Gastroesophageal sphincter (tissue), 4 donors: Measurements from ENCODE around the gene ABI1. TPM values are rescaled to one million over a fixed set of nuclear protein-coding genes. Genes with fewer than 3 reads are reported as not detected.
"Not testable (repeated sequence)": the region's sequence is repeated elsewhere in the genome, so short reads cannot be mapped to it uniquely, and the experiment has no call there.

Experiments used
- ATAC-seq: fragments of 150-250 bp; one replicate; pipeline ENCODE4 v1.9.1; 2016; ENCODE audit warnings: mild to moderate bottlenecking, moderate library complexity
- H3K27ac ChIP-seq, 4 donors: fragments of 200-600 bp; sonication (generic) in 3 of 4; 1 replicate in 3 of 4; 2 replicates in 1 of 4; pipeline ENCODE4 v1.5.1; 2016 to 2019
- H3K27me3 ChIP-seq: fragments of 200-600 bp; sonication (generic); one replicate; pipeline ENCODE4 v1.5.1; 2019
- H3K36me3 ChIP-seq, 2 donors: fragments of 200-600 bp; sonication (generic); one replicate each; pipeline ENCODE4 v1.5.1; 2019; ENCODE audit warnings: control low read depth in 1 of 2
- H3K4me1 ChIP-seq, 3 donors: fragments of 200-600 bp; sonication (generic); 1 replicate in 2 of 3; 2 replicates in 1 of 3; pipeline ENCODE4 v1.5.1; 2016 to 2019; ENCODE audit warnings: control low read depth in 2 of 3
- H3K4me3 ChIP-seq, 2 donors: fragments of 200-600 bp; sonication (generic); one replicate each; pipeline ENCODE4 v1.5.1; 2019; ENCODE audit warnings: mild to moderate bottlenecking in 1 of 2, moderate library complexity in 1 of 2
- H3K9me3 ChIP-seq, 3 donors: fragments of 200-600 bp; sonication (generic); one replicate each; pipeline ENCODE4 v1.5.1; 2017 to 2019; ENCODE audit warnings: control low read depth in 2 of 3
- CTCF ChIP-seq, 4 experiments: fragments of 200-600 bp in 2 of 4; fragments of 450-650 bp in 2 of 4; sonication (generic) in 1 of 4; IDR thresholded peaks; one replicate each; pipeline ENCODE4 v1.5.1; 2017 to 2019; ENCODE audit warnings: antibody characterized with exemption in 4 of 4, mild to moderate bottlenecking in 2 of 4, moderate library complexity in 2 of 4
- EP300 ChIP-seq: sonication (generic); formaldehyde crosslinking; IDR thresholded peaks from one replicate; pipeline ENCODE4 v1.6.1; 2017; ENCODE audit warnings: antibody characterized with exemption, mild to moderate bottlenecking
- POLR2A ChIP-seq, 2 donors: fragments of 450-650 bp; IDR thresholded peaks; one replicate each; pipeline ENCODE4 v1.6.1; 2017; ENCODE audit warnings: antibody characterized with exemption in 2 of 2, mild to moderate bottlenecking in 2 of 2, moderate library complexity in 1 of 2
- POLR2AphosphoS5 ChIP-seq: sonication (generic); formaldehyde crosslinking; IDR thresholded peaks from one replicate; pipeline ENCODE4 v1.6.1; 2017; ENCODE audit warnings: antibody characterized with exemption
- WGBS, 2 donors: methylation state at CpG; one replicate each; pipeline ENCODE4 v1.1.5; 2018; ENCODE audit warnings: low coverage in 1 of 2; 5-methylcytosine and 5-hydroxymethylcytosine counted together
- total RNA-seq, 4 donors: library from RNA; depleted of rRNA; stranded (reverse); fragments of >200 nt; gene quantifications; one replicate each; pipeline ENCODE4 v1.1.0, GENCODE V29; 2016

Gene ABI1
- total RNA-seq, 4 donors from 2014 or later, result 46.4 to 70.9 (median 50.8) TPM

GRCh38 chr10:26790221-26790995 lies 70.3 kb downstream of the ABI1 start:
- no peak overlapping the region for H3K4me3 ChIP-seq
- no peak overlapping the region for H3K27ac ChIP-seq
- TF ChIP-seq POLR2A (IDR thresholded peaks at IDR 0.05), result no peak
- H3K36me3 ChIP-seq, result no peaks in the 10 kb centered on the region
- WGBS, 2 donors, result 81 to 100% methylated on average over 2 to 3 of the region's 4 CpGs
- peaks cover 0 to 3% (median 0%) of the 10 kb centered on the region in 3 donors for H3K9me3 ChIP-seq
- ATAC-seq, result no peak
- H3K27me3 ChIP-seq, result no peaks in the 10 kb centered on the region
- H3K4me1 ChIP-seq, result peaks cover 0 to 25% (median 3%) of the 10 kb centered on the region in 3 donors

- H3K27me3 ChIP-seq, H3K36me3 ChIP-seq, ATAC-seq, H3K9me3 ChIP-seq, H3K4me3 ChIP-seq, H3K27ac ChIP-seq: not testable (repeated sequence)
- peaks cover 0 to 30% (median 3%) of the 10 kb centered on the region in 3 donors for H3K4me1 ChIP-seq
- WGBS, 2 donors, result 90 to 93% methylated on average over 2 of the region's 2 CpGs
Measured at GRCh38 chr10:26789779-26790178, 71.0 kb downstream of the ABI1 start.

GRCh38 chr10:26787362-26787761 lies 73.4 kb downstream of the ABI1 start:
- Histone ChIP-seq H3K27ac (no peak overlapping the region), H3K9me3 (no peaks in the 10 kb centered on the region), H3K36me3 (no peaks in the 10 kb centered on the region), H3K27me3 (no peaks in the 10 kb centered on the region), H3K4me1 (peaks cover 0 to 20% (median 0%) of the 10 kb centered on the region in 3 donors), H3K4me3 (no peak overlapping the region)
- WGBS, 2 donors, result 81 to 97% methylated on average over 3 of the region's 3 CpGs
- TF ChIP-seq POLR2A (IDR thresholded peaks at IDR 0.05) (no peak), POLR2AphosphoS5 (no peak), EP300 (no peak), CTCF (IDR thresholded peaks at IDR 0.05) (no peak)
- no peak for ATAC-seq

GRCh38 chr10:26781797-26782196 lies 79.0 kb downstream of the ABI1 start:
- H3K27ac ChIP-seq, result no peak overlapping the region
- no peak overlapping the region for H3K4me3 ChIP-seq
- no peaks in the 10 kb centered on the region for H3K27me3 ChIP-seq
- H3K9me3 ChIP-seq, result no peaks in the 10 kb centered on the region
- H3K4me1 ChIP-seq, result peaks cover 3 to 44% (median 17%) of the 10 kb centered on the region in 3 donors
- WGBS, 2 donors, result 83 to 93% methylated on average over 2 of the region's 2 CpGs
- ATAC-seq, result no peak
- no peaks in the 10 kb centered on the region for H3K36me3 ChIP-seq
- TF ChIP-seq CTCF (IDR thresholded peaks at IDR 0.05), result no peak
- TF ChIP-seq EP300, result no peak
- no peak for TF ChIP-seq POLR2A (IDR thresholded peaks at IDR 0.05)
- no peak for TF ChIP-seq POLR2AphosphoS5

- Histone ChIP-seq H3K9me3 (no peaks in the 10 kb centered on the region), H3K27ac (no peak overlapping the region), H3K36me3 (no peaks in the 10 kb centered on the region), H3K27me3 (no peaks in the 10 kb centered on the region), H3K4me1 (peaks cover 3 to 44% (median 17%) of the 10 kb centered on the region in 3 donors), H3K4me3 (no peak overlapping the region)
- TF ChIP-seq EP300 (no peak), CTCF (IDR thresholded peaks at IDR 0.05) (no peak), POLR2AphosphoS5 (no peak), POLR2A (IDR thresholded peaks at IDR 0.05) (no peak)
- ATAC-seq, result peak; percentile 49
- 80 to 100% methylated on average over 1 of the region's 4 CpGs for WGBS, 2 donors
Measured at GRCh38 chr10:26780793-26781601, 79.8 kb downstream of the ABI1 start.
